GM12878 (cell line): ENCODE measurements around the gene CHURC1. TPM values are rescaled to one million over a fixed set of nuclear protein-coding genes. Genes with fewer than 3 reads are reported as not detected.

Source experiments
- polyA plus RNA-seq, 11 experiments: library from polyadenylated mRNA; depleted of rRNA in 4 of 11; unstranded in 6 of 11; stranded (reverse) in 5 of 11; fragments of >200 nt; fragmentation: Nextera tagmentation in 4 of 11; fragmentation: Illumina TruSeq in 1 of 11; extraction: Ambion mirVana in 4 of 11; extraction: Trizol in 1 of 11; gene quantifications; 1 replicate in 1 of 11; 2 replicates in 10 of 11; pipeline versions ENCODE4 v1.2.1 to v1.2.3, GENCODE V29; 2011 to 2016; ENCODE audit warnings: inconsistent platforms in 2 of 11, missing spikeins in 2 of 11, low read depth in 1 of 11
- total RNA-seq, 4 experiments: library from RNA; depleted of rRNA in 3 of 4; stranded (reverse); fragments of >200 nt in 3 of 4; fragmentation: Illumina TruSeq in 1 of 4; extraction: Trizol in 1 of 4; gene quantifications; 2 replicates each; pipeline versions ENCODE4 v1.2.1 to v1.2.3, GENCODE V29; 2013 to 2021
- TF ChIP-seq, protein P1 (sequence below): fragments of 150-350 bp; IDR thresholded peaks from 2 replicates; pipeline ENCODE4 v1.6.1; 2016; ENCODE audit warnings: low read depth, low read length
- TF ChIP-seq, protein P2 (sequence below): fragments of 450-650 bp; IDR thresholded peaks from 2 replicates; pipeline ENCODE4 v1.6.1; 2017; ENCODE audit warnings: mild to moderate bottlenecking, moderate library complexity

Gene CHURC1
- total and polyA plus RNA-seq, 10 of the 15 experiments (the other 5 are each of a cell fraction or from before 2014, with no cell fraction given): 41.0 to 421 (median 140) TPM

DNA sequence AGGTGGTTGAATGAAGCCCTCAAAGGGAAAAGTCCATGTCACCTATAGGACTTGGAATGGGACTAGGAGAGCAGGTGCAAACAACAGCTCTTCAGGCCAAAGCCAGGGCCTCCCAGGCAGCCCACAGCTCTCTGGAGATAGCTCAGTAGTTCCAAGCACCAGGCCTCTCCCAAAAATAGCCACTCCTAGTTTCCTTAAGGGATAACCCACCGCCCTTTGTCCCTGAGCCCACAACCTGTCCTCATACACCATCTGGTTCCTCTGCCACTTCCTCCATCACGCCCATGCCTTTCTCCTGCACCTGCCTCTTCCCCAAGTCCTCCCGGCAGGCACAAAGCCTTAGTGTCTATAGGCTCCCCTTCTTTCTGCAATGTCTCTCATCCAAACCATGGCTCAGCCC is 55.8 kb downstream of the CHURC1 start (continued):
- TF ChIP-seq, protein P1, sequence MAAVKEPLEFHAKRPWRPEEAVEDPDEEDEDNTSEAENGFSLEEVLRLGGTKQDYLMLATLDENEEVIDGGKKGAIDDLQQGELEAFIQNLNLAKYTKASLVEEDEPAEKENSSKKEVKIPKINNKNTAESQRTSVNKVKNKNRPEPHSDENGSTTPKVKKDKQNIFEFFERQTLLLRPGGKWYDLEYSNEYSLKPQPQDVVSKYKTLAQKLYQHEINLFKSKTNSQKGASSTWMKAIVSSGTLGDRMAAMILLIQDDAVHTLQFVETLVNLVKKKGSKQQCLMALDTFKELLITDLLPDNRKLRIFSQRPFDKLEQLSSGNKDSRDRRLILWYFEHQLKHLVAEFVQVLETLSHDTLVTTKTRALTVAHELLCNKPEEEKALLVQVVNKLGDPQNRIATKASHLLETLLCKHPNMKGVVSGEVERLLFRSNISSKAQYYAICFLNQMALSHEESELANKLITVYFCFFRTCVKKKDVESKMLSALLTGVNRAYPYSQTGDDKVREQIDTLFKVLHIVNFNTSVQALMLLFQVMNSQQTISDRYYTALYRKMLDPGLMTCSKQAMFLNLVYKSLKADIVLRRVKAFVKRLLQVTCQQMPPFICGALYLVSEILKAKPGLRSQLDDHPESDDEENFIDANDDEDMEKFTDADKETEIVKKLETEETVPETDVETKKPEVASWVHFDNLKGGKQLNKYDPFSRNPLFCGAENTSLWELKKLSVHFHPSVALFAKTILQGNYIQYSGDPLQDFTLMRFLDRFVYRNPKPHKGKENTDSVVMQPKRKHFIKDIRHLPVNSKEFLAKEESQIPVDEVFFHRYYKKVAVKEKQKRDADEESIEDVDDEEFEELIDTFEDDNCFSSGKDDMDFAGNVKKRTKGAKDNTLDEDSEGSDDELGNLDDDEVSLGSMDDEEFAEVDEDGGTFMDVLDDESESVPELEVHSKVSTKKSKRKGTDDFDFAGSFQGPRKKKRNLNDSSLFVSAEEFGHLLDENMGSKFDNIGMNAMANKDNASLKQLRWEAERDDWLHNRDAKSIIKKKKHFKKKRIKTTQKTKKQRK: no peak
- TF ChIP-seq, protein P2, sequence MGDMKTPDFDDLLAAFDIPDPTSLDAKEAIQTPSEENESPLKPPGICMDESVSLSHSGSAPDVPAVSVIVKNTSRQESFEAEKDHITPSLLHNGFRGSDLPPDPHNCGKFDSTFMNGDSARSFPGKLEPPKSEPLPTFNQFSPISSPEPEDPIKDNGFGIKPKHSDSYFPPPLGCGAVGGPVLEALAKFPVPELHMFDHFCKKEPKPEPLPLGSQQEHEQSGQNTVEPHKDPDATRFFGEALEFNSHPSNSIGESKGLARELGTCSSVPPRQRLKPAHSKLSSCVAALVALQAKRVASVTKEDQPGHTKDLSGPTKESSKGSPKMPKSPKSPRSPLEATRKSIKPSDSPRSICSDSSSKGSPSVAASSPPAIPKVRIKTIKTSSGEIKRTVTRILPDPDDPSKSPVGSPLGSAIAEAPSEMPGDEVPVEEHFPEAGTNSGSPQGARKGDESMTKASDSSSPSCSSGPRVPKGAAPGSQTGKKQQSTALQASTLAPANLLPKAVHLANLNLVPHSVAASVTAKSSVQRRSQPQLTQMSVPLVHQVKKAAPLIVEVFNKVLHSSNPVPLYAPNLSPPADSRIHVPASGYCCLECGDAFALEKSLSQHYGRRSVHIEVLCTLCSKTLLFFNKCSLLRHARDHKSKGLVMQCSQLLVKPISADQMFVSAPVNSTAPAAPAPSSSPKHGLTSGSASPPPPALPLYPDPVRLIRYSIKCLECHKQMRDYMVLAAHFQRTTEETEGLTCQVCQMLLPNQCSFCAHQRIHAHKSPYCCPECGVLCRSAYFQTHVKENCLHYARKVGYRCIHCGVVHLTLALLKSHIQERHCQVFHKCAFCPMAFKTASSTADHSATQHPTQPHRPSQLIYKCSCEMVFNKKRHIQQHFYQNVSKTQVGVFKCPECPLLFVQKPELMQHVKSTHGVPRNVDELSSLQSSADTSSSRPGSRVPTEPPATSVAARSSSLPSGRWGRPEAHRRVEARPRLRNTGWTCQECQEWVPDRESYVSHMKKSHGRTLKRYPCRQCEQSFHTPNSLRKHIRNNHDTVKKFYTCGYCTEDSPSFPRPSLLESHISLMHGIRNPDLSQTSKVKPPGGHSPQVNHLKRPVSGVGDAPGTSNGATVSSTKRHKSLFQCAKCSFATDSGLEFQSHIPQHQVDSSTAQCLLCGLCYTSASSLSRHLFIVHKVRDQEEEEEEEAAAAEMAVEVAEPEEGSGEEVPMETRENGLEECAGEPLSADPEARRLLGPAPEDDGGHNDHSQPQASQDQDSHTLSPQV: no peak
- TF ChIP-seq, all 136 proteins: peak for 0
